Right kidney (tissue), 1 donor: ENCODE data around the gene ZIM2.

Experiments
- DNase-seq: peaks from one replicate; pipeline ENCODE4 v3.0.0-alpha.2; 2016

Gene ZIM2

DNA sequence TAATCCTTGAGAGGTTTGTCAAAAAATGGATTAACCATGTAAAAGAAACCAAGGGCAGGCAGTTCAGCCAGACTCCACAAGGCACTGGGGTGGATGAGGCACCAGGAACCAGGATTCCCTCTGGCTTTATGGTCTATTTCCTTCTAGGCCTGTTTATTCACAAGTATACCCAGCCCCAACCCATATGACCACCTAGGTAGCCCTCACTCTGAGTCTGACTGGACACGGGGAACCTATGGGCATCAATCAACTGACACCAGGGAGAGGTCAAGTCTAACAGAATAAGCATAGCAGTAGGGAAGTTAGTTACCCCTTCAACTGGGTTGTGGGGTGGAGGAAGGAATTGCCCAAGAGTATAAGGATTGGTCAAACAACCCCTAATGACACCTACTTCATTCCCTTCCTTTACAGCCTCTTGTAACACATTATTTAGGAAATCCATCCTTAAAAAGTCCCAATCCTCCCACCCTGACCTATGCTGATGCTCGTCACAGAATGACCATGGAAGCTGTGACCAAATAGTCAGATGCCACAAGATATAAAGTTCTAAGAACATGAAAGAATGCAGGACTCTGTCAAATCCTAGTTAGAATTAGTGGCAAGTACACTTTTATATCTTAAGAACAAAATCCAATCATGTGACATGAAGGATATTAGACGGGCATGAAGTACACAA lies 31.7 kb downstream of the ZIM2 start:
- no peak for DNase-seq

DNA sequence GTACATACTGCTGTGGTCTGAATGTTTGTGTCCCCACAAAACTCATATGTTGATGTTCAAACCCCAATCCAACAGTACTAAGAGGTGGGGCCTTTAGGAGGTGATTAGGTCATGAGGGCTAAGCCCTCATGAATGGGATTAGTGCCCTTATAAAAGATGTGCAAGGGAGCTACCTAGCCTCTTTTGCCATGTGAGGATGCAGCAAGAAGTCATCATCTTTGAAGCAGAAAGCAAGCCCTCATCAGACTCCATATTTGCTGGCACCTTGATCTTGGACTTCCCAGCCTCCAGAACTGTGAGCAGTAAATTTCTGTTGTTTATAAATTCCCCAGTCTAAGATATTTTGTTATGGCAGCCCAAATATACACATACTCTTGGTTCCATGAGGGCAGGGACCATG lies 33.9 kb downstream of the ZIM2 start:
- no peak for DNase-seq

DNA sequence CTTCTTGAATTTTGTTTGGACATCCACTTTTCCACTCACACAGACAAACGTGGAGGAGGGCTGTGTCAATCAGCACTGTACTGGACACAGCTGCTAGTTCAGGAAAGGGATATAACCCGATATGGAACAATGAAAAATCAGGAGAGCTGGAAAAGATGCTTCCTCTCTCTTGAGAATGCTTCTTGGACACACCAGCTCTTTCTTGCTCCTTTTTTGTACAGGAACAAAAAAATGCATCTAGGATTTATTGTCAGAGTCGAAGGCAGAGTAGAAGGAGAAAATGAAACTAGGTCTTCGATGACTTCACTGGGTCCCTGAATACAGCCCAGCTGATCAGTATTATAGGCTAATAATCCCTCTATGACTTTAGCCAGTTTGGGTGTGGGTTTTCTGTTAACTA lies 62.2 kb downstream of the ZIM2 start:
- no peak for DNase-seq

DNA sequence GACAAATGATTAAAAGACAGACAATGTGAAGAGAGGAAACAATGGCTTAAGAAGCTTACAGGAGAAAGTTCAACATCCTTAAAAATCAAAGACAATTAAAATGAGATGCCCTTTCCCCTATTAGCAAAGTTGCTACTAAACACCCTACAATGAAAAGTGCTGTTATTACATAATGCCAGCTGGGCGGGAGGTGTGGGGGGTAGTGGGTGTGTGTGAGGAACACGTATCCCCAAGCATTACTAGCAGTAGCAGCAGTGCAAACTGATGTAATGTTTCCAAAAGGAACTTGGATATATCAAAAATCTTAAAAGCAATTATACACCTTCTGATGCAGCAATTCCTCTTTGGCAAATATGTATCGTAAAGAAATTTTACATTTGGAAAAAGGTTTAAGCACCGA lies 70.9 kb downstream of the ZIM2 start:
- no peak for DNase-seq

DNA sequence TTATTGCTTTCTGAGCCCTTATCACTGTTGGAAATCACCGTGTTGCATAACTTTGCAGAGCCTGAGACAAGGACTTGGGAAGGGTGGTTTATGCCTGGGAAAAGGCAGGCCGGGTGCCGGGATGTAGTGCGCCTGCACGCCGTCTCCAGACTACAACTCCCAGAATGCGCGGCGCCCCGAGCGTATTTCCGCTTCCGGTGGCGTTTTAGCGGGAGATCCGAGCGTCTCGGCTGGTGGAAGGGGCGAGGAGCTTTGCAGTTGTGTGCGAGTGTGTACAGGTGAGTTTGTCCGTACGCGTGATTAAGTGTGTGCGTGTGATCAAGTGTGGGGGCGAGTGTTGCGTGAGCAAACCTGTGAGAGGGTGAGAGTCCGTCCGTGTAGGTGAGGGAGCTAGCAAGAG lies 75.4 kb downstream of the ZIM2 start:
- peak; percentile 73 for DNase-seq

DNA sequence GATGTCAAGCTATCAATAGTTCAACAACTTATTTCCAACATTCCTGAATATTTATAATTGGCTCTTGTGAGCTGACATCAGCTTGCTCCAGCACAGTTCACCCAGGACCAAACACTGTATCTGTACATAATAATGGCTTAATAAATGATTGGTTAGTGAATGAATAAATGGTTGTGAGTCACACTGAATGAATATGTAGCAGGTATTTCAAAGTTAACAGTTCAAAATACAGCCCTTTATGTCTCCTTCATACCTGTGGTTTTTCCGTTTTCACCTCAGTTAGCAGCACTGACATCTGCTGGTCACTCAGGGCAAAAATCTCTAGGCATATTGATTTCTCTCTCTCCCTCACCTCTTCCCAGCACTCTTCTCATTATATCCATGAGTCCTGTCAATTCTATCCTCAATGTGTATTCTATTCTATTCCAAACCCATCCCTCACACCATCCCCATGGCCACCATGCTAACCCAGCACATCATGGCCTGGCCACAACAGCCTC lies 76.3 kb downstream of the ZIM2 start:
- DNase-seq: no peak

DNA sequence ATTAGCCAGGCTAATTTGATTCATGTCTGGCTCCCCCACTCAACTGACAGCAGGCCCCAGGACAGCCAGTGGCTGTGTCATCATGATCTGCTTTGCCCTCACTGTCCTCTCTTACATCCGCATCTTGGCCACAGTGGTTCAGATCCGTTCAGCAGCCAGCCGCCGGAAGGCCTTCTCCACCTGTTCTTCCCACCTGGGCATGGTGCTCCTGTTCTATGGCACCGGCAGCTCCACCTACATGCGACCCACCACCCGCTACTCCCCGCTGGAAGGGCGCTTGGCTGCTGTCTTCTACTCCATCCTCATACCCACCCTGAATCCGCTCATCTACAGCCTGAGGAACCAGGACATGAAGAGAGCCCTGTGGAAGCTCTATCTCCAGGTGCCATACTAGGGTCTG lies 79.7 kb downstream of the ZIM2 start:
- no peak for DNase-seq

DNA sequence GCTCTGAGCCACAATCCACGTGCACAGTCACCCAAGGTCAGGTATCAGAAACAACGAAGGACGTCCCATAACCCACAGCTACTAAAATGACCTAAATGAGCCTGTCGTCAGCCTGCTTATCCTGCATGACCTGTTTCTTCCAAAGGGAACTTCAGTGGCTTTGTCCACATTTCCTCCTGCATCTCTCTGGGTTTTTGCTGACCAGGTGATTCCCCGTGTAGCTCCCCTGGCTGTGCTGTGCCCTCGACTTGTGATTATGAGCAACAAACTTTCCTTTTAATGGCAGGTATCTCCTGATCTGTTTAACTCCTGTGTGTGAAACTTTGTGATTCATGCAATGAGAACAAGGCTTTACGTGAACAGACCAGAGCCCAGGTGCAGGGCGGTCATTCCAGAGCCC lies 81.0 kb downstream of the ZIM2 start:
- no peak for DNase-seq

DNA sequence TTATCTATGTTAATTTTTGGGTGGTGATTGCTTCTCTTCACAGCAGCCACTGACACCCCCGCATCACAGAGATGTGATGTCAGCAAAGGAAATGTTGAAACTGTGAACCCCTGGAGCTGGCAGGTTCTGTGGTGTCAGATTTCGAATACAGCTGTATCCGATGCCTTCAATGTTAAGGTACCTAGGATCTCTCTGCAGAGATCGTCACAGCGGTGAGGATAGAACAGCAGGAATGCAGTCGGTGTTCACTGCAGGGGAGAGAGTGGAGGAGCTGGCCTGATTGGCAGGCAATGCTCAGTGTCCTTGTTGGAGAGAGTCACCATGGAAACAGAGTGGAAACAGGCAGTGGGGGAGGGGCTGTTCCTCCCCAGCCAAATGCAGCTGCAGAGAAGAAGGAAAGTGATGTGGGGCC lies 89.4 kb downstream of the ZIM2 start:
- peak; percentile 26 for DNase-seq

DNA sequence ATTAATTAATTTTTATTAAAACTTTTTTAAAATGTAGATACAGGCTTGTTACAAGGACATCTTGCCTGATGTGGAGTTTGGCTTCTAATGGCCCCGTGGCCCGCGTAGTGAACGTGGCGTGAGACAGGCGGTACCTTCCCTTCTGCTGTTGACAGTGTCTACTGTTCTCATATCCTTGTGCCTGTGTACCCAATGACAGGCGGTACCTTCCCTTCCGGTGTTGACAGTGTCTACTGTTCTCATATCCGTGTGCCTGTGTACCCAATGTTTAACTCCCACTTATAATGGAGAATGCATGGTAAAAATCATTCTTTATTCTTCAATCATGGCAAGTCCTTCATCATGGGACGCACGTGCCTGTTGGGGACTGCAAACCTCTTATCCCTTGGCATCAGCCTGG lies 89.9 kb downstream of the ZIM2 start:
- no peak for DNase-seq

DNA sequence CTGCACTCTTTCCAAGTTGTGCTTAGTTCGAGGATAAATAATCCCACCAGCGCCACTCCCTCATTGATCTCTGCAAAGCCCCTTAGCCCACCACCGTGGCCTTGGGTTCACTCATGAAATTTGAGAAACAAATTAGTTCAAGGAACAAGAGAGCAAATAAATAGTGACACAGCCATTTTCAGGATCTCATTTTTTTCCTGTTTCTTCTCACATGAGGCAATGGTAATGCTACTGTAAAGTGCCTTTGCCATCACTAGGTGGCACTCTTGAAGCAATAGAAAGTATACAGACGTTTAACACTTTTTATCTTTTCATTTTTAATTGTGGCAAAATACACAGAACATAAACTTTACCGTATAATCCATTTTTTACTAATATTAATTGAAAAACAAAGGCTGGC lies 92.1 kb downstream of the ZIM2 start:
- DNase-seq: peak; percentile 22

DNA sequence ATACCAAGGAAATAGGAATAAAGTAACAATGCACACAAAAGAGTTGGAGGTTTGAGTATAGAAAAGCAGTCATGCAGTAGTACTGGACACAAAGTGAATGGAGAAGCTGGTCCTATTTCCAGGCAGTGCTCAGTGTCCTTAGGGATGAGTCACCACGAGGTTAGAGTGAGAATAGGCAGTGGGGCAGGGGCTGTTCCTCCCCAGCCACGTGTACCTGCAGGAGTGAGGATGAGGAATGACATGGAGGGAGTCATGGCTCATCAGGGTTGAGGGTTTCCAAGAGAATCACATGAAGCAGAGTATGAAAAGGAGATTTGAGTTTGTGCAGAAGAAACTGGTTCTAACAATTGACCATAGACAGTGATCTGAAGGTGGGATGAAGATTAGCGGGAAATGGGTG lies 94.2 kb downstream of the ZIM2 start:
- no peak for DNase-seq

DNA sequence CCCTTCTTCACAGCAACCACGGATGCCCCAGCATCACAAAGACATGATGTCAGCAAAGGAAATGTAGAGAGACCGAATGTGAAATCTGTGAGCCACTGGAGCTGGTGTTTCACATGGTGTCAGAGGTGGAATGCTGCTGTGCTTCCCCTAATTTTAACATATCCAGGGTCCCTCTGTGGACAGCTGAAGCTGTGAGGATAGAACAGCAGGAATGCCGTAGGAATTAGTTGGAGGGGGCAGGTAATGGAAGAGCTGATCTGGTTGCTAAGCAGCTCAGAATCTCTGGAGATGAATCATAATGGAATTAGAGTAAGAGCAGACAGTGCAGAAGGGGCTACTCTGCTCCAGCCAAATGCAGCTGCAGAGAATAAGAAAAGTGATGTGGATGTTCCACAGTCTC lies 100.0 kb downstream of the ZIM2 start:
- DNase-seq: no peak

DNA sequence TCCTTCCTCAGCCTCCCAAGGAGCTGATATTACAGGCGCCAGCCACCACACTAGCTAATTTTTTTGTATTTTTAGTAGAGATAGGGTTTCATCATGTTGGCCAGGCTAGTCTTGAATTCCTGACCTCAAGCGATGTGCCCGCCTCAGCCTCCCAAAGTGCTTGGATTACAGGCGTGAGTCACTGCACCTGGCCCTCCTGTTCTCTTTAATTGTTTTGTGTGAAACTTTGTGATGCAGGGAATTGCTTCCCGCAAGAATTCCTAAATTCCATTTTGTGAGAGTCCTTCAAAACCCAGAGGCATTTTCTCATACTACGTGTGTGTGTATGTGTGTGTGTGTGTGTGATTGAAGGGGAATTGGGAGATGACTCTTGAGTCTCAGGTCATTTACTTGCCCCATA lies 104.0 kb downstream of the ZIM2 start:
- DNase-seq: no peak

DNA sequence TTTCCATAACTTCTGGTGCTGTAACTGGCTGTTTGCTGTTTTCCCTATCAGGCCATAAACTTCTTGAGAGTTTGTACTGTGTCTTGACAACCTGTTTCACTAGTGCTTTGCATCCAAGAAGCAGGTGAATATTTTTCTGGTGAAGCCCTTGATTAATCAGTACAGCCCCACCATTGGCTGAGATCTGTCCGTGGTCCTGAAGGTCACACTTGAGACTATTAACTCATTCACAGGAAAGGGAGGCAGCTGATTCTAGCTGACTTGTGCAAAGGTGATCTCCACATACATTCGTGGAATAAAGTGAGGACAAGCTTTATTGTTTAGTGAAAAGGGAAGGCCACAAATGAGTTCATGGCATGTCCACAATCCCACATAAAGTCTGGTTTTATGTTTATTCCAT lies 107.5 kb downstream of the ZIM2 start:
- DNase-seq: no peak

DNA sequence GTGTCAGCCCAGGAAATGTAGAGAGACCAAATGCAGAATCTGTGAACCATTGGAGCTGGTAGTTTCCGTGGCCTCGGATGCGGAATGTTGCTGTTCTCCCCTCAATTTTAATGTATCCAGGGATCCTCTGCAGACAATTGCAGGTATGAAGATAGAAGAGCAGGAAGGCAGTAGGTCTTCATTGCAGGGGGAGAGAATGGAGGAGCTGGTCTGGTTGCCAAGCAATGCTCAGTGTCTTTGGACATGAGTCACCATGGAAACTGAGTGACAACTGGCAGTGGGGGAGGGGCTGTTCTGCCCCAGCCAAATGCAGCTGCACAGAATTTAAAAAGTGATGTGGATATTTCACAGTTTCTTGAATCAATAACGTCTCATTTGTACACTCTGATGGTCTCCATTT lies 112.8 kb downstream of the ZIM2 start:
- DNase-seq: no peak

DNA sequence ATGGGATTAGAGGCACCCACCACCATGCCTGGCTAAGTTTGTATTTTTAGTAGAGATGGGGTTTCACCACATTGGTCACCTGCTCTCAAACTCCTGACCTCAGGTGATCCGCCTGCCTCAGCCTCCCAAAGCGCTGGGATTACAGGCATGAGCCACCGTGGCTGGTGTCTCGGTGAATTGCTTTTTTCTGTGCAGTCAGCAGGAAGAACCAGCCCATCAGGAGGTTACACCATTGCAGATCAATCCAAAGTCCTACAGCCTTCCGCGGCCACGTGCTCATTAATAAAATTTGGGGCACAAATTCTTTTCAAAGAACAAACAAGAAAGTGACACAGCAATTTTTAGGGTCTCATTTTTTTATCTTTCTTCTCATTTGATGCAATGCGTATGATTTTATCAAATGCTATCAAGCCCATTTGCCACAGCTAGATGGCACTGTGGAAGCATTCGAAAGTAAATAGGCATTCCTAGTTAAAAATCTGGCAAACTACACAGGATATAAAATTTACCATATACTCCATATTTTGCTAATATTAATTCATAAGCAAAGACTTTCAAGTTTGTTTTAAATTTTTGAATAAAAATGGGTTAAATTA lies 114.6 kb downstream of the ZIM2 start:
- no peak for DNase-seq
